ENCODE data around the gene KCNK10.

The KCNK10 gene

DNA sequence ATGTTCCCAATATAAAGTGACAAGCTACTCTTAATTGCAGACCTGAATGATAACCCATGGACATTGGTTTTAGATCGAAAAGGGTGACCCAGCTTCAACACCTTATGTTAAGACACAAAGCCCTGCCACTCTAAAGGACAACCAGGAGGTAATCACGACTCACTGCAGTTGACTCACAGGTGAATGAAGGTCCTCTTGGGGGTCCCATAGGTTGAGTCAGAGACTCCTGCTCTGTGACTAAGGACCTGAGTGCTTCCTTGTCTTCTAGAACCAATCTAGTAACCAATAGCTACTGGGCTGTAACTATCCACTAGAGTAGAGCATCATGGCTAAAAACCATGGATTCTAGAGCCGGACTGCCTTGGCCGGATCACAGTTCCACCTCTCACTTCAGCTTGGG is 73.8 kb downstream of the KCNK10 start:
- TF ChIP-seq, protein P1, sequence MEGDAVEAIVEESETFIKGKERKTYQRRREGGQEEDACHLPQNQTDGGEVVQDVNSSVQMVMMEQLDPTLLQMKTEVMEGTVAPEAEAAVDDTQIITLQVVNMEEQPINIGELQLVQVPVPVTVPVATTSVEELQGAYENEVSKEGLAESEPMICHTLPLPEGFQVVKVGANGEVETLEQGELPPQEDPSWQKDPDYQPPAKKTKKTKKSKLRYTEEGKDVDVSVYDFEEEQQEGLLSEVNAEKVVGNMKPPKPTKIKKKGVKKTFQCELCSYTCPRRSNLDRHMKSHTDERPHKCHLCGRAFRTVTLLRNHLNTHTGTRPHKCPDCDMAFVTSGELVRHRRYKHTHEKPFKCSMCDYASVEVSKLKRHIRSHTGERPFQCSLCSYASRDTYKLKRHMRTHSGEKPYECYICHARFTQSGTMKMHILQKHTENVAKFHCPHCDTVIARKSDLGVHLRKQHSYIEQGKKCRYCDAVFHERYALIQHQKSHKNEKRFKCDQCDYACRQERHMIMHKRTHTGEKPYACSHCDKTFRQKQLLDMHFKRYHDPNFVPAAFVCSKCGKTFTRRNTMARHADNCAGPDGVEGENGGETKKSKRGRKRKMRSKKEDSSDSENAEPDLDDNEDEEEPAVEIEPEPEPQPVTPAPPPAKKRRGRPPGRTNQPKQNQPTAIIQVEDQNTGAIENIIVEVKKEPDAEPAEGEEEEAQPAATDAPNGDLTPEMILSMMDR (IDR thresholded peaks at IDR 0.05), result no peak

DNA sequence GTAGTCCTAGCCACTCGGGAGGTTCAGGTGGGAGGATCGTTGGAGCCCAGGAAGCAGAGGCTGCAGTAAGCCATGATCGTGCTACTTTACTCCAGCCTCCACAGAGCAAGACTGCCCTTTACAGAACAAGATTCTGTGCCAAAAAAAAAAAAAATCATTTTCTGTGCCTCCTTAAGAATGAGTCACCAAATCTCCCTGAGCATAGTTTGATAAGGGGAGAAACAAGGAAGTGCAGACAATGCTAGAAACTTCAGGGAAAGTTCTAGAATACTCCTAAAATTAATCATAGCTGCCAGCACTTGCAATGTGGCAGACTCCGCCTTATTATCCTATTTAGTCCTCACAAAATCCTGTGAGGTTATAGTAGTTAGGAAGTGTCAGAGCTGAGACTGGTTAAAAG is 74.5 kb downstream of the KCNK10 start:
- TF ChIP-seq, protein P1 (IDR thresholded peaks at IDR 0.05), result no peak

DNA sequence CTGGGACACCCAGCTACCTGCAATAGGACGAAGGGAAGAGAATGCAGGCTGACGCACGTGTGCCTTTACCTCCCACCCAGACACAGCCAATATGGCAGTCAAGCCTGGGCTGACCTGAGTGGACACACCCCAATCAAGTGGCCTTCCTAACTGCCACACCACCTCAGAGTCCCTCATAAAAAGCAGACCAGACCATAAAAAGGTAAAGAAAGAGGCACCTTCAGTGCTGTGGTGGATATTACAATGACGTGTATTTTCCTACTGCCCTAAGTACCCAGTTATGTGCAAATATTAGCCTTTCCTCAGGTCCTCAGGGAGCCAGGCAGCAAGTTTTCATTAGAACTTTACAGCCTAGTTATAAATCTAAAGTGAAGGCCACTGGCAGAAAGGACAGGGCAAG is 75.8 kb downstream of the KCNK10 start:
- TF ChIP-seq, protein P1 (IDR thresholded peaks at IDR 0.05), result no peak

DNA sequence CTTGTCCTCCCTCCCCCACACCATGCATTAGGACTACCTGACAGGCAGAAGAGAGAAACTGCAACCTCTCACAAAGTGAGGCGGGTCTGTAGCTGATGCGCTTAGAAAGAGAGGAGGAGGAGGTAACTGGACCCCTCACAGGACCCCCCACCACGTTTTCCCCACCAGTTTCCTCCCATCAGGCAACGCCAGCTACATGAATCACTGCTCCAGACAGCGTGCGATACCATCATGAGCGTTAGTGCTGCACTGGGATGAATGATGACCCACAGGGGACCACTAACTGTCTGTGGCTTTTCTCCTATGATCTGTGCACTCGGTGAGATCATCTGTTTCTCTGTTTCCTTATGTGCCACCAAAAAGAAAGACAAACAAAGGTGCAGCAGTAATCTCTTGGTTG is 77.7 kb downstream of the KCNK10 start:
- TF ChIP-seq, protein P1 (IDR thresholded peaks at IDR 0.05), result no peak

DNA sequence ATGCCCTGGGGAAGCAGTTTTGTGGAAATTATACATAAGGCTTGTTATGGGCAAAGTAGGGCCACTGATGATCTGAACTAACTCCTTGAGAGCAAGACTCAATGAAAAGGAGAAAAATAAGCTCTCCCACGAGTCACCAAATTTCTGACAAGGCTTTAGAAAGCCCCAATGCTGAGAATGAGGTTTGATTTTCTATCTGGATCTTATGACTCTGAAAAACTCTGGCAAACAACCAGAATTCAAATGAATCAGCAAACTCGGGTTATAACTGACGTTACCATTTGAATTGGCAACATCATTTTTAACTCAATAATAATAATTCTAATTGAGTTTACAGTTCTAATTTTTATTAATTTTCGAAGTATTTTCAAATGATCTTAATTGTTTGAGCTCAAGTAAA is 79.1 kb downstream of the KCNK10 start:
- TF ChIP-seq, protein P1 (IDR thresholded peaks at IDR 0.05), result no peak

DNA sequence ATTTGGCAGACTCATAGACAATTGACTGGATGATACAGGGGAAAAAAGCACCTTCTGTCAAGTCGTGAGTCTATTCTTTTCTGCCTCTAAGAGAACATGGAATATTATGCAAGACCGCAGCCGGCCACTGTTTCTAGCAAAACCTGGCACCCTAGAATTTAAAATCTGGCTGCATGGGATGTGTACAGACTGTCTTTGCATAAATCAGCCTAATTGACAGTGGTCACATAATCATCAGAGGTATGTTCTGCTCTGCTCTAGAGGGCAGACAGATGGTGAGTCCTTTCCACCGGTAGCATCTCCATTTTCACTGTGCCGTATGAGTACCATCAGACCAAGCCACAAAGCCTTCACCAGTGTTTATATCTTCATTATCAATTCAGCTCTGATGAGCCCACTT is 80.6 kb downstream of the KCNK10 start:
- TF ChIP-seq, protein P1 (IDR thresholded peaks at IDR 0.05), result no peak

DNA sequence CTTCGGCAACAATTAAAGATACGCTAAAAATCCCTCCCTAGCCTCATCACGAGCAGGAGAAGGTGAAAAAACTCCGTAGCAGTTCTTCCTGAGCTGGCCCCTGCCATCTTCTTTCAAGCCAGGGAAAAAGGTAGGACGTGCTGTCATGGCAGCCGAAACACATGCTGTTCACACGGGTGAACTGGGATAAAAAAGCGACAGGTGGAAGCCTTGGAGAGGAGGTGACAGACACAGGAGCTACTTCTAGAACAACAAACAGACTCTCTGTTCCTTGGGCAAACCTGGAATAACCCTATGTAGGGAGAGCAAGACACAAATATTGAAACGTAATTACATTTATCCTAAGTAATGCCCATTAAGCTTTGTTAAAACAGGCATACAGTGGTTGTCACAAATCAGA is 81.3 kb downstream of the KCNK10 start:
- TF ChIP-seq, protein P1 (IDR thresholded peaks at IDR 0.05), result no peak

DNA sequence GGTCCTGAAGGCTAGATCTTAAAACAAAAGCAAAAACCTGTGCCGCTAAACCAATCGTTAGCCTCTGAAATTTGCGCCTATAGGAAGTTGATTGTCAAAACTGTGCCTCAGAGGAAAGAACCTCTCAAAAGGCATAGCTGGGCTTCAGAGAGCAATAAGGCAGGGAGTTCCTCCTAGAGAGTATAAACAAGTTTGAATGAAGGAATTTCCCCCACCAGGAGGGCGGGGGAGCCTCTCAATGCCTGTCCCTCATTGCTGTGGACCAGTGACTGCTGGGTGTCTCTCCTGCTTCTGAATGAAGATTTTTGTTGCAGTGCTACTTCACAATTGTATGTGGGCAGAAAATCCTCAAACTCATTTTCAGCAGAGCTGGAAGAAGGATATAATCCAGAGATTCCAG is 88.6 kb downstream of the KCNK10 start:
- TF ChIP-seq, protein P1 (IDR thresholded peaks at IDR 0.05), result no peak
